SK-N-SH (cell line): Measurements from ENCODE around the gene GUCY1A2. TPM values are rescaled to one million over a fixed set of nuclear protein-coding genes. Genes with fewer than 3 reads are reported as not detected.
A peak's percentile ranks its signal among the peaks of the same experiment; 100 is the strongest.

Experiments used
- CTCF ChIA-PET: fragments of 300-600, 350-600 bp; formaldehyde crosslinking; extraction: SDS; loops from one replicate; lab custom pipeline; 2021; lab: Yijun Ruan, JAX
- POLR2A ChIA-PET: fragments of 350-600 bp; sonication (Branson Sonifier 250); formaldehyde crosslinking; extraction: SDS; loops from one replicate; lab custom pipeline; 2020; ENCODE audit warnings: antibody characterized with exemption, inconsistent platforms; lab: Yijun Ruan, JAX
- DNase-seq: peaks from one replicate; pipeline ENCODE4 v3.0.0; 2012
- H2AFZ ChIP-seq: fragments of 200-600 bp; sonication (generic); 2 replicates; pipeline ENCODE4 v1.8.1; 2016; ENCODE audit warnings: antibody characterized with exemption, mild to moderate bottlenecking, low read depth
- H3F3A ChIP-seq: fragments of 200-600 bp; sonication (generic); replicated peaks from 2 replicates; pipeline ENCODE3; 2016; ENCODE audit warnings: antibody characterized with exemption, mild to moderate bottlenecking; ENCODE audit not compliant: insufficient read depth
- H3K27ac ChIP-seq, 2 experiments: fragments of 200-500 bp in 1 of 2; fragments of 200-600 bp in 1 of 2; sonication (Bioruptor generic) in 1 of 2; sonication (generic), shearing (Covaris generic) in 1 of 2; 2 replicates each; pipeline versions ENCODE4 v1.5.1 to v1.6.1; 2014 to 2016; ENCODE audit warnings: low read depth in 2 of 2, inconsistent platforms in 1 of 2, low read length in 1 of 2, mild to moderate bottlenecking in 1 of 2, mixed read lengths in 1 of 2
- H3K27me3 ChIP-seq: fragments of 200-600 bp; sonication (generic), shearing (Covaris generic); 2 replicates; pipeline ENCODE4 v1.6.1; 2016; ENCODE audit warnings: mixed run types; ENCODE audit not compliant: insufficient read depth
- H3K36me3 ChIP-seq, 2 experiments: fragments of 200-500 bp in 1 of 2; fragments of 200-600 bp in 1 of 2; sonication (Bioruptor generic) in 1 of 2; sonication (generic) in 1 of 2; replicated peaks in 1 of 2; 2 replicates each; pipeline versions ENCODE3 to v1.5.1; 2014 to 2016; ENCODE audit warnings: low read length in 1 of 2, mild to moderate bottlenecking in 1 of 2; ENCODE audit not compliant: insufficient read depth in 2 of 2, control insufficient read depth in 1 of 2
- H3K4me1 ChIP-seq, 2 experiments: fragments of 200-500 bp in 1 of 2; fragments of 200-600 bp in 1 of 2; sonication (Bioruptor generic) in 1 of 2; sonication (generic), shearing (Covaris generic) in 1 of 2; 2 replicates each; pipeline versions ENCODE4 v1.5.1 to v1.6.1; 2014 to 2016; ENCODE audit warnings: low read depth in 1 of 2, low read length in 1 of 2, mixed run types in 1 of 2; ENCODE audit not compliant: insufficient read depth in 2 of 2, control insufficient read depth in 1 of 2
- H3K4me2 ChIP-seq: fragments of 200-600 bp; sonication (generic), shearing (Covaris generic); 2 replicates; pipeline ENCODE4 v1.6.1; 2017; ENCODE audit warnings: mixed run types
- H3K4me3 ChIP-seq, 2 experiments: fragments of 200-500 bp in 1 of 2; fragments of 200-600 bp in 1 of 2; sonication (Bioruptor generic) in 1 of 2; sonication (generic), shearing (Covaris generic) in 1 of 2; 2 replicates each; pipeline versions ENCODE4 v1.5.1 to v1.8.1; 2014 to 2016; ENCODE audit warnings: low read depth in 2 of 2, inconsistent platforms in 1 of 2, low read length in 1 of 2, mild to moderate bottlenecking in 1 of 2, mixed read lengths in 1 of 2, moderate library complexity in 1 of 2
- H3K79me2 ChIP-seq: fragments of 200-600 bp; sonication (generic); 2 replicates; pipeline ENCODE4 v1.8.1; 2017; ENCODE audit warnings: mild to moderate bottlenecking; ENCODE audit not compliant: insufficient read depth
- H3K9ac ChIP-seq: fragments of 200-600 bp; sonication (generic); 2 replicates; pipeline ENCODE4 v1.6.1; 2017; ENCODE audit warnings: mixed run types
- H3K9me2 ChIP-seq: fragments of 200-600 bp; sonication (generic); 2 replicates; pipeline ENCODE4 v1.6.1; 2017; ENCODE audit warnings: mixed run types
- H3K9me3 ChIP-seq: fragments of 200-600 bp; sonication (generic); 2 replicates; pipeline ENCODE4 v1.6.1; 2017; ENCODE audit warnings: mixed run types, mild to moderate bottlenecking, moderate library complexity
- H4K20me1 ChIP-seq: fragments of 200-600 bp; sonication (generic); 2 replicates; pipeline ENCODE4 v1.6.1; 2017; ENCODE audit warnings: mild to moderate bottlenecking, mixed run types; ENCODE audit not compliant: insufficient read depth
- CHD2 ChIP-seq: fragments of 150-350 bp; IDR thresholded peaks from 2 replicates; pipeline ENCODE4 v1.6.1; 2018; ENCODE audit warnings: low read length; ENCODE audit not compliant: partially characterized antibody
- CTCF ChIP-seq: fragments of 200-600 bp; sonication (generic); IDR thresholded peaks from 2 replicates; pipeline ENCODE4 v1.6.1; 2017; ENCODE audit warnings: antibody characterized with exemption, mild to moderate bottlenecking, moderate library complexity
- EP300 ChIP-seq, 2 experiments: IDR thresholded peaks; 2 replicates each; pipeline versions ENCODE4 v1.4.0 to v1.6.1; 2012; ENCODE audit warnings: borderline replicate concordance in 1 of 2, low read depth in 1 of 2, low read length in 1 of 2
- EZH2phosphoT487 ChIP-seq: fragments of 200-600 bp; sonication (generic); IDR thresholded peaks from 2 replicates; pipeline ENCODE4 v1.6.1; 2017; ENCODE audit warnings: low read depth, mixed run types, mild to moderate bottlenecking, antibody characterized with exemption, moderate library complexity, borderline replicate concordance
- FOSL2 ChIP-seq: IDR thresholded peaks from 2 replicates; pipeline ENCODE4 v1.4.0; 2012; ENCODE audit warnings: low read depth, mild to moderate bottlenecking, moderate library complexity, borderline replicate concordance
- IRF3 ChIP-seq: fragments of 150-350 bp; IDR thresholded peaks from 2 replicates; pipeline ENCODE4 v1.6.1; 2016; ENCODE audit warnings: mild to moderate bottlenecking, low read depth, low read length
- JUND ChIP-seq: IDR thresholded peaks from 2 replicates; pipeline ENCODE4 v1.4.0; 2012
- PBX3 ChIP-seq: IDR thresholded peaks from 2 replicates; pipeline ENCODE4; 2012
- POLR2AphosphoS5 ChIP-seq: IDR thresholded peaks from 2 replicates; pipeline ENCODE4 v1.6.1; 2012; ENCODE audit warnings: low read depth, low read length
- SIN3A ChIP-seq: IDR thresholded peaks from 2 replicates; pipeline ENCODE4 v1.6.1; 2012; ENCODE audit warnings: low read depth, mild to moderate bottlenecking, low read length, moderate library complexity, borderline replicate concordance
- SMC3 ChIP-seq: IDR thresholded peaks from 2 replicates; pipeline ENCODE4 v1.6.1; 2012; ENCODE audit warnings: low read depth, low read length, improper control_type of control experiment
- TCF12 ChIP-seq: IDR thresholded peaks from 2 replicates; pipeline ENCODE4 v1.4.0; 2012
- TEAD4 ChIP-seq: IDR thresholded peaks from 2 replicates; pipeline ENCODE4 v1.4.0; 2012; ENCODE audit warnings: mild to moderate bottlenecking, borderline replicate concordance; ENCODE audit not compliant: insufficient read depth
- USF2 ChIP-seq: fragments of 150-350 bp; IDR thresholded peaks from 2 replicates; pipeline ENCODE4 v1.6.1; 2017; ENCODE audit warnings: antibody characterized with exemption, low read length, low read depth, borderline replicate concordance
- WGBS: methylation state at CpG from one replicate; pipeline ENCODE4 v1.1.6; 2017; ENCODE audit warnings: low lambda C conversion rate; 5-methylcytosine and 5-hydroxymethylcytosine counted together
- polyA plus RNA-seq, 3 experiments: library from polyadenylated mRNA; depleted of rRNA; stranded (reverse); fragments of >200 nt; gene quantifications; 2 replicates each; pipeline ENCODE4 v1.2.3, GENCODE V29; 2012

GUCY1A2 gene
- polyA plus RNA-seq, 1 of the 3 experiments (the other 2 are of a cell fraction): 0.26 TPM

- Histone ChIP-seq H3K4me3 (no peak overlapping the region), H3K4me1 (no peaks in the 10 kb centered on the region; a peak in 1 of 4 replicates), H3K9me3 (no peaks in the 10 kb centered on the region), H3K36me3 (no peaks in the 10 kb centered on the region), H3K9me2 (no peaks in the 10 kb centered on the region), H3K4me2 (no peak overlapping the region), H3K79me2 (no peaks in the 10 kb centered on the region), H3K27ac (peak overlapping the region in 1 of 2 experiments; percentile 19; a peak in 1 of 4 replicates), H4K20me1 (no peaks in the 10 kb centered on the region), H2AFZ (no peak overlapping the region), H3K9ac (no peak overlapping the region), H3K27me3 (no peaks in the 10 kb centered on the region), H3F3A (peaks cover 4% of the 10 kb centered on the region)
- ChIA-PET CTCF (no interaction called here), POLR2A (no interaction called here)
- WGBS: 6% methylated on average over 2 of the region's 2 CpGs
- TF ChIP-seq JUND: peak; percentile 76
- TF ChIP-seq PBX3: peak; percentile 83
- peak; percentile 28; the same call in 1 of the 2 replicates for TF ChIP-seq FOSL2
- TF ChIP-seq SMC3: no peak
- no peak for TF ChIP-seq SIN3A
- peak; percentile 53; the same call in 1 of the 2 replicates for TF ChIP-seq TEAD4
- TF ChIP-seq EP300 (IDR thresholded peaks at IDR 0.05; ENCODE audit: borderline replicate concordance in 1 of 2, low read depth in 1 of 2, low read length in 1 of 2): peak in 1 of 2 experiments; percentile 61; a peak in 1 of 4 replicates
- TF ChIP-seq TCF12: peak; percentile 50
- TF ChIP-seq CHD2: no peak
- no peak for DNase-seq
Measured at GRCh38 chr11:106681435-106681834, 336.8 kb downstream of the GUCY1A2 start.

GRCh38 chr11:106679581-106679980 is 338.7 kb downstream of the GUCY1A2 start:
- no peak for TF ChIP-seq POLR2AphosphoS5
- no peak for TF ChIP-seq TEAD4
- TF ChIP-seq EZH2phosphoT487: no peak
- ChIA-PET CTCF (no interaction called here), POLR2A (no interaction called here)
- Histone ChIP-seq H3K27ac (no peak overlapping the region), H3K9me3 (no peaks in the 10 kb centered on the region), H3K36me3 (no peaks in the 10 kb centered on the region), H2AFZ (no peak overlapping the region), H4K20me1 (no peaks in the 10 kb centered on the region), H3F3A (peaks cover 4% of the 10 kb centered on the region), H3K27me3 (no peaks in the 10 kb centered on the region), H3K4me2 (no peak overlapping the region), H3K4me3 (no peak overlapping the region), H3K9me2 (no peaks in the 10 kb centered on the region), H3K79me2 (no peaks in the 10 kb centered on the region), H3K9ac (no peak overlapping the region), H3K4me1 (no peaks in the 10 kb centered on the region; a peak in 1 of 4 replicates)
- DNase-seq: no peak
- WGBS: 83% methylated on average over 1 of the region's 1 CpG

GRCh38 chr11:106679181-106679580 is 339.1 kb downstream of the GUCY1A2 start:
- POLR2A ChIA-PET: no interaction called here
- H3K79me2 ChIP-seq: no peaks in the 10 kb centered on the region

More at GRCh38 chr11:106679181-106679580, 339.1 kb downstream of the GUCY1A2 start:
- WGBS: 66% methylated on average over 3 of the region's 3 CpGs
- Histone ChIP-seq H3K9me3 (no peaks in the 10 kb centered on the region), H3K4me1 (no peaks in the 10 kb centered on the region; a peak in 1 of 4 replicates), H4K20me1 (no peaks in the 10 kb centered on the region), H3K9ac (no peak overlapping the region), H3K4me2 (no peak overlapping the region), H3K36me3 (no peaks in the 10 kb centered on the region), H3K27me3 (no peaks in the 10 kb centered on the region), H3K4me3 (no peak overlapping the region), H3K27ac (no peak overlapping the region), H2AFZ (no peak overlapping the region), H3K9me2 (no peaks in the 10 kb centered on the region), H3F3A (peaks cover 4% of the 10 kb centered on the region)
- CTCF ChIA-PET: no interaction called here
- DNase-seq: no peak
- no peak for TF ChIP-seq EZH2phosphoT487
- no peak for TF ChIP-seq CHD2
- no peak for TF ChIP-seq CTCF
- TF ChIP-seq USF2: no peak
- TF ChIP-seq TCF12: no peak
- no peak for TF ChIP-seq IRF3
- TF ChIP-seq PBX3: no peak
